ENCODE data around the gene AQP11.

DNA sequence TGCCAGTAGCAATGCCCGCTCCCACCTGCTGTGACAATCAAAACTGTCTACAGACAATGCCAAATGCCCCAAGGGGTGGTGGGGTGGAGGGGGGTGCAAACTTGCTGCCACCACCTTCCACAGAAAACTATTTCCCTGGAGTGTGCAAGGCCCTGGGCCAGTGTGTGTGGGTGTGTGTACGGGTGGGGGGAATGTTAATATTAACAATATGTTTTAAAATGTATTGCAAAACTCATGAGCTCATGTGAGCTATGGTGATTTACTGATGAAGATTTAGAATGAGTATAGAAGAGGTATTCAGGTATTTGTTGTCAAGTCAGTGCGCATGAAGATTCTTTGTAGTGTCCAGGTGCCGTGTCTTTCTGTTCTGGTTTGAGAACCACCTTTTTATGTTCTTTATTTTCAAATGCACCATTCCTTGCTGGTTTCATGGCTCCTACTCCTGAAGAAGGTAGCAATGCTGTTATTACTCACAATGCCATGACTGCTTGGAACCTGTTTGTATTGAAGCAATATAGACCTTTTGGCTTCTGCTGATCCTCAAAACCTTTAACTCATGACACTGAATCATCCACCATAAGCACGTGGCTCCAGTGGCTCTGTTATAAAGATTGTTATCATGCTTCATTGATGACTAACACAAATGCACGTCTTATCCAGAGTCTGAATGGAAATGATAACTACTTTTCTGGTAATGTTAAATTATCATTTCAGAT is 29.9 kb upstream of the AQP11 start:
- TF ChIP-seq CTCF (conservative IDR thresholded peaks at IDR 0.05; ENCODE audit: low read depth, low read length): no peak
- no peak for TF ChIP-seq EZH2phosphoT487 (IDR thresholded peaks at IDR 0.05; ENCODE audit: borderline replicate concordance, low read length)
